OCI-LY7 (cell line): ENCODE data around the gene USPL1.

Experiments
- CTCF ChIP-seq: fragments of 200-600 bp; sonication (generic); conservative IDR thresholded peaks from 2 replicates; pipeline ENCODE4 v1.5.1; 2014; ENCODE audit warnings: mild to moderate bottlenecking, antibody characterized with exemption, low read length, moderate library complexity, mixed read lengths
- EZH2phosphoT487 ChIP-seq: fragments of 200-600 bp; sonication (generic); IDR thresholded peaks from 2 replicates; pipeline ENCODE4 v1.6.1; 2018; ENCODE audit warnings: low read depth, borderline replicate concordance, mild to moderate bottlenecking, mixed run types, antibody characterized with exemption, low read length, moderate library complexity, mixed read lengths

GRCh38 chr13:30648522-30649012, 30.8 kb downstream of the USPL1 start:
- TF ChIP-seq CTCF, result no peak; the same call in 1 of the 2 replicates
- no peak for TF ChIP-seq EZH2phosphoT487
